ENCODE results near the gene SLC35F4.

DNA sequence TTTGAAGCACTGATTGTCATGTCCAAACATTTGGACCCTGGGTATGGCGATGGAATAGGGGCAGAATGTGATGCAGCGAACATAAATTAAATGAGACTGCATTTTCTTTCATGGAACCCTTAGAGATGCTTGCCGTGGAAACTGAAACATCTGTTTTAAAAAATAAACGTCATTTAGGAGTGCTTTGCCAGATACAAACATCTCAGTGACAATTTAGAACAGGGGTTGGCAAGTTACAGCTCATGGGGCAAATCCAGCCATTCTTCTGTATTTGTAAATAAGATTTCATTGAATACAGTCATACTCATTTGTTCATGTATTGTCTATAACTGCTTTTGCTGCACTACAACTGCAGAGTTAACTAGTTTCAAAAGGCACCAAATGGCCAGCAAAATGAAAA lies 51.2 kb downstream of the SLC35F4 start:
- TF ChIP-seq POLR2AphosphoS5 (IDR thresholded peaks at IDR 0.05; ENCODE audit: low read depth) (no peak), REST (IDR thresholded peaks at IDR 0.05; ENCODE audit: insufficient replicate concordance, low read depth) (no peak), GABPA (IDR thresholded peaks at IDR 0.05; ENCODE audit: low read depth) (no peak)
- TF ChIP-seq, protein P1, sequence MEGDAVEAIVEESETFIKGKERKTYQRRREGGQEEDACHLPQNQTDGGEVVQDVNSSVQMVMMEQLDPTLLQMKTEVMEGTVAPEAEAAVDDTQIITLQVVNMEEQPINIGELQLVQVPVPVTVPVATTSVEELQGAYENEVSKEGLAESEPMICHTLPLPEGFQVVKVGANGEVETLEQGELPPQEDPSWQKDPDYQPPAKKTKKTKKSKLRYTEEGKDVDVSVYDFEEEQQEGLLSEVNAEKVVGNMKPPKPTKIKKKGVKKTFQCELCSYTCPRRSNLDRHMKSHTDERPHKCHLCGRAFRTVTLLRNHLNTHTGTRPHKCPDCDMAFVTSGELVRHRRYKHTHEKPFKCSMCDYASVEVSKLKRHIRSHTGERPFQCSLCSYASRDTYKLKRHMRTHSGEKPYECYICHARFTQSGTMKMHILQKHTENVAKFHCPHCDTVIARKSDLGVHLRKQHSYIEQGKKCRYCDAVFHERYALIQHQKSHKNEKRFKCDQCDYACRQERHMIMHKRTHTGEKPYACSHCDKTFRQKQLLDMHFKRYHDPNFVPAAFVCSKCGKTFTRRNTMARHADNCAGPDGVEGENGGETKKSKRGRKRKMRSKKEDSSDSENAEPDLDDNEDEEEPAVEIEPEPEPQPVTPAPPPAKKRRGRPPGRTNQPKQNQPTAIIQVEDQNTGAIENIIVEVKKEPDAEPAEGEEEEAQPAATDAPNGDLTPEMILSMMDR (IDR thresholded peaks at IDR 0.05; ENCODE audit: insufficient read depth, low read length): no peak
